HEK293 (cell line): Measurements from ENCODE around the gene DENND4B.
"Not testable (repeated sequence)": the region's sequence is repeated elsewhere in the genome, so short reads cannot be mapped to it uniquely, and the experiment has no call there.

Experiments
- CTCF ChIA-PET: fragments of 350-600 bp; formaldehyde crosslinking; extraction: SDS; loops from one replicate; lab custom pipeline; 2021; ENCODE audit warnings: antibody characterized with exemption; lab: Yijun Ruan, JAX
- POLR2A ChIA-PET: fragments of 300-600 bp; formaldehyde crosslinking; extraction: SDS; loops from one replicate; lab custom pipeline; 2020; ENCODE audit warnings: antibody characterized with exemption, inconsistent platforms; lab: Yijun Ruan, JAX
- H3K27ac ChIP-seq: fragments of 200-500 bp; sonication (Bioruptor generic); 2 replicates; pipeline ENCODE4 v1.5.1; 2014; ENCODE audit warnings: low read depth, low read length, control low read depth, inconsistent platforms; ENCODE audit errors: extremely low read depth
- H3K36me3 ChIP-seq, 2 experiments: fragments of 200-500 bp in 1 of 2; sonication (Bioruptor generic) in 1 of 2; 1 replicate in 1 of 2; 2 replicates in 1 of 2; pipeline ENCODE4 v1.5.1; 2014 to 2017; ENCODE audit warnings: inconsistent platforms in 2 of 2, low read length in 2 of 2; ENCODE audit not compliant: control insufficient read depth in 2 of 2, insufficient read depth in 1 of 2
- H3K4me1 ChIP-seq: fragments of 200-500 bp; sonication (Bioruptor generic); 2 replicates; pipeline ENCODE4 v1.5.1; 2014; ENCODE audit warnings: mild to moderate bottlenecking, low read length, inconsistent platforms; ENCODE audit not compliant: control insufficient read depth, insufficient read depth
- H3K4me3 ChIP-seq: 2 replicates; pipeline ENCODE4 v1.5.1; 2011; ENCODE audit warnings: low read depth, mild to moderate bottlenecking, control low read depth, low read length, moderate library complexity
- H3K9me3 ChIP-seq: fragments of 200-500 bp; sonication (Bioruptor generic); 2 replicates; pipeline ENCODE4 v1.5.1; 2014; ENCODE audit warnings: low read depth, low read length, inconsistent platforms; ENCODE audit not compliant: control insufficient read depth, insufficient read depth
- HOXA7 ChIP-seq: sonication (generic); formaldehyde crosslinking; IDR thresholded peaks from 2 replicates; pipeline ENCODE4 v1.8.1; 2022; ENCODE audit warnings: missing genetic modification reagents, borderline replicate concordance
- KLF9 ChIP-seq: fragments of 450-650 bp; formaldehyde crosslinking; IDR thresholded peaks from 2 replicates; pipeline ENCODE4 v1.5.1; 2016; ENCODE audit warnings: missing biosample characterization, missing genetic modification characterization, low read depth
- PRDM1 ChIP-seq: fragments of 450-650 bp; formaldehyde crosslinking; IDR thresholded peaks from 2 replicates; pipeline ENCODE4; 2016; ENCODE audit warnings: missing biosample characterization, missing genetic modification characterization
- PRDM6 ChIP-seq: fragments of 450-650 bp; formaldehyde crosslinking; IDR thresholded peaks from 2 replicates; pipeline ENCODE4 v1.5.1; 2017; ENCODE audit warnings: missing biosample characterization, missing genetic modification characterization
- ZBTB1 ChIP-seq: fragments of 450-650 bp; formaldehyde crosslinking; IDR thresholded peaks from 2 replicates; pipeline ENCODE4 v1.5.1; 2016; ENCODE audit warnings: missing biosample characterization, missing genetic modification characterization
- ZBTB10 ChIP-seq: fragments of 450-650 bp; formaldehyde crosslinking; IDR thresholded peaks from 2 replicates; pipeline ENCODE4 v1.5.1; 2016; ENCODE audit warnings: missing biosample characterization, missing genetic modification characterization
- ZNF121 ChIP-seq: fragments of 450-650 bp; formaldehyde crosslinking; IDR thresholded peaks from 2 replicates; pipeline ENCODE4 v1.5.1; 2016; ENCODE audit warnings: missing biosample characterization, missing genetic modification characterization
- ZNF175 ChIP-seq: fragments of 450-650 bp; formaldehyde crosslinking; IDR thresholded peaks from 2 replicates; pipeline ENCODE4 v1.5.1; 2016; ENCODE audit warnings: missing biosample characterization, missing genetic modification characterization
- ZNF366 ChIP-seq: fragments of 450-650 bp; formaldehyde crosslinking; conservative IDR thresholded peaks from 2 replicates; pipeline ENCODE4 v1.5.1; 2016; ENCODE audit warnings: missing biosample characterization, missing genetic modification characterization
- ZNF529 ChIP-seq: fragments of 450-650 bp; formaldehyde crosslinking; IDR thresholded peaks from 2 replicates; pipeline ENCODE4 v1.5.1; 2017; ENCODE audit warnings: missing genetic modification characterization, missing biosample characterization; ENCODE audit not compliant: insufficient replicate concordance

The DENND4B gene

GRCh38 chr1:153895866-153896265 lies 50.7 kb downstream of the DENND4B start:
- H3K4me3 ChIP-seq, CTCF ChIA-PET, H3K27ac ChIP-seq, H3K9me3 ChIP-seq, H3K4me1 ChIP-seq: not testable (repeated sequence)
- H3K36me3 ChIP-seq = peaks cover 11 to 37% of the 10 kb centered on the region in 2 experiments
- TF ChIP-seq ZNF121 (tag by site-specific recombination) = 0 out of 2 replicates have a peak, but pooled peaks have one; percentile 10
- POLR2A ChIA-PET = interaction anchor here (0.6 to 1.0 kb wide), 2 partner anchors 33 to 72 kb away, joined by 3 to 5 read pairs; partner anchors contain the start of gene CREB3L4

- H3K4me3 ChIP-seq, H3K27ac ChIP-seq, POLR2A ChIA-PET, H3K4me1 ChIP-seq, CTCF ChIA-PET, H3K9me3 ChIP-seq: not testable (repeated sequence)
- TF ChIP-seq ZNF366 (peak; percentile 30; the same call in 1 of the 2 replicates), PRDM1 (tag by site-specific recombination) (peak; percentile 98)
- peaks cover 5 to 11% of the 10 kb centered on the region in 2 experiments; a peak in 2 of 3 replicates for H3K36me3 ChIP-seq
Measured at GRCh38 chr1:153891042-153891441, 55.5 kb downstream of the DENND4B start.

GRCh38 chr1:153888533-153888932 lies 58.0 kb downstream of the DENND4B start:
- TF ChIP-seq HOXA7 (CRISPR knock-in tag) = no peak
- TF ChIP-seq PRDM1 (tag by site-specific recombination) = 0 out of 2 replicates have a peak, but pooled peaks have one; percentile 28
- TF ChIP-seq ZBTB10 = no peak
- TF ChIP-seq ZNF175 (tag by site-specific recombination) = no peak
- TF ChIP-seq ZNF366 = peak; percentile 27; the same call in 1 of the 2 replicates
- TF ChIP-seq PRDM6 = peak; percentile 86
- POLR2A ChIA-PET = no interaction called here
- H3K9me3 ChIP-seq = no peaks in the 10 kb centered on the region
- H3K27ac ChIP-seq = no peak overlapping the region; the same call in 1 of the 2 replicates
- H3K4me1 ChIP-seq = 0 out of 2 replicates have a peak, but pooled peaks cover 5% of the 10 kb centered on the region
- CTCF ChIA-PET = no interaction called here
- H3K36me3 ChIP-seq = peaks cover 4 to 5% of the 10 kb centered on the region in 2 experiments; a peak in 2 of 3 replicates
- no peak overlapping the region for H3K4me3 ChIP-seq

- no peak overlapping the region for H3K4me3 ChIP-seq
- H3K36me3 ChIP-seq = no peaks in the 10 kb centered on the region; a peak in 1 of 3 replicates
- ChIA-PET POLR2A (no interaction called here), CTCF (no interaction called here)
- H3K4me1 ChIP-seq = 0 out of 2 replicates have a peak, but pooled peaks cover 12% of the 10 kb centered on the region
- TF ChIP-seq KLF9 (tag by site-specific recombination) (no peak), ZBTB1 (tag by site-specific recombination) (no peak), ZNF529 (tag by site-specific recombination) (no peak)
- no peaks in the 10 kb centered on the region for H3K9me3 ChIP-seq
- H3K27ac ChIP-seq = no peak overlapping the region
Measured at GRCh38 chr1:153886127-153886526, 60.4 kb downstream of the DENND4B start.
